ENCODE measurements around the gene HDDC3.

DNA sequence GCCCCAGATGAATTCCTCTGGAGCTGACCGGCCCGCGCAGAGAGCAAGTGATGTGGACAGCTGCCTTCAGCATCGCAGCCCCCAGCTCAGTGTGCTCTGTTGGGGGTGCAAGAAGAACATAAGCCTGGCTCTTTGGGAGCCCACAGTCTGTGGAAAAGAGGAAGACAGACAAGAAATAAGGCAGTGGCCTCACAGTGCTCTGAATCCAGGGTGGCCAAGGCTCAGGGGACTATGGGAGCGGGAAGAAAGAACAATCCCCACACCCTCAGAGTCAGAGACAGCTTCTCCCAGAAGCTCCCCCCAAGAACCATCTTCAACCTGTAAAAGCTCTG lies 277 bp upstream of the HDDC3 start:
- TF ChIP-seq, protein P1, sequence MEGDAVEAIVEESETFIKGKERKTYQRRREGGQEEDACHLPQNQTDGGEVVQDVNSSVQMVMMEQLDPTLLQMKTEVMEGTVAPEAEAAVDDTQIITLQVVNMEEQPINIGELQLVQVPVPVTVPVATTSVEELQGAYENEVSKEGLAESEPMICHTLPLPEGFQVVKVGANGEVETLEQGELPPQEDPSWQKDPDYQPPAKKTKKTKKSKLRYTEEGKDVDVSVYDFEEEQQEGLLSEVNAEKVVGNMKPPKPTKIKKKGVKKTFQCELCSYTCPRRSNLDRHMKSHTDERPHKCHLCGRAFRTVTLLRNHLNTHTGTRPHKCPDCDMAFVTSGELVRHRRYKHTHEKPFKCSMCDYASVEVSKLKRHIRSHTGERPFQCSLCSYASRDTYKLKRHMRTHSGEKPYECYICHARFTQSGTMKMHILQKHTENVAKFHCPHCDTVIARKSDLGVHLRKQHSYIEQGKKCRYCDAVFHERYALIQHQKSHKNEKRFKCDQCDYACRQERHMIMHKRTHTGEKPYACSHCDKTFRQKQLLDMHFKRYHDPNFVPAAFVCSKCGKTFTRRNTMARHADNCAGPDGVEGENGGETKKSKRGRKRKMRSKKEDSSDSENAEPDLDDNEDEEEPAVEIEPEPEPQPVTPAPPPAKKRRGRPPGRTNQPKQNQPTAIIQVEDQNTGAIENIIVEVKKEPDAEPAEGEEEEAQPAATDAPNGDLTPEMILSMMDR (IDR thresholded peaks at IDR 0.05), result no peak
- no peak for TF ChIP-seq POLR2A (IDR thresholded peaks at IDR 0.05)

Measured in testis (tissue), 2 donors.